ENCODE data around the gene GAS5. TPM values are rescaled to one million over a fixed set of nuclear protein-coding genes. Genes with fewer than 3 reads are reported as not detected.

Gene GAS5
- total RNA-seq, 4 donors from 2014 or later: 311 to 461 (median 384) TPM

DNA sequence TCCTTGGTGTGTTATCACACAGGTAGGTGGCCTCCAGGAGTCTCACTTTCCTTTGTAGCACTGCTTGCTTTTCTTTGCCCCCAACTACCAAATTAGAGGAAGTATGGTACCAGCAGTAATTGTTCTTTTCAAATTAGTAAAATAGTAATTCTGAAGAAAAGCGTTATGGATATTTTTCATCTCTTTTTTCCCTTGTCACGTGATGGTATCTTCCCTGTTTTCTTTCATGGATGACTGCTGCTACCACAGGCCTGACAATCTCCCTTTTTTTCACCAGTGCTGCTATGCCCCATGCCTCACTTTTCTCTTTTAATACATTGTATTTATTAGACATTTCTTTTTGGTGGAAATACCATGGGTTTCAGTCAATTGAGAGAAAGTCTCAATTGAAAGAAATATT, 3.7 kb upstream of the GAS5 start:
- WGBS, 2 donors: 41 to 90% methylated on average over 2 of the region's 2 CpGs
- TF ChIP-seq POLR2A (IDR thresholded peaks at IDR 0.05): no peak
- TF ChIP-seq, protein P1, sequence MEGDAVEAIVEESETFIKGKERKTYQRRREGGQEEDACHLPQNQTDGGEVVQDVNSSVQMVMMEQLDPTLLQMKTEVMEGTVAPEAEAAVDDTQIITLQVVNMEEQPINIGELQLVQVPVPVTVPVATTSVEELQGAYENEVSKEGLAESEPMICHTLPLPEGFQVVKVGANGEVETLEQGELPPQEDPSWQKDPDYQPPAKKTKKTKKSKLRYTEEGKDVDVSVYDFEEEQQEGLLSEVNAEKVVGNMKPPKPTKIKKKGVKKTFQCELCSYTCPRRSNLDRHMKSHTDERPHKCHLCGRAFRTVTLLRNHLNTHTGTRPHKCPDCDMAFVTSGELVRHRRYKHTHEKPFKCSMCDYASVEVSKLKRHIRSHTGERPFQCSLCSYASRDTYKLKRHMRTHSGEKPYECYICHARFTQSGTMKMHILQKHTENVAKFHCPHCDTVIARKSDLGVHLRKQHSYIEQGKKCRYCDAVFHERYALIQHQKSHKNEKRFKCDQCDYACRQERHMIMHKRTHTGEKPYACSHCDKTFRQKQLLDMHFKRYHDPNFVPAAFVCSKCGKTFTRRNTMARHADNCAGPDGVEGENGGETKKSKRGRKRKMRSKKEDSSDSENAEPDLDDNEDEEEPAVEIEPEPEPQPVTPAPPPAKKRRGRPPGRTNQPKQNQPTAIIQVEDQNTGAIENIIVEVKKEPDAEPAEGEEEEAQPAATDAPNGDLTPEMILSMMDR (IDR thresholded peaks at IDR 0.05): no peak
- DNase-seq (ENCODE audit: low spot score in 2 of 2): no peak
- no peak overlapping the region for H3K4me3 ChIP-seq (ENCODE audit: low read depth, poor library complexity, severe bottlenecking)
- intact Hi-C loops (cut with DNase I; ENCODE audit: low total_unique reads): no loop called here

DNA sequence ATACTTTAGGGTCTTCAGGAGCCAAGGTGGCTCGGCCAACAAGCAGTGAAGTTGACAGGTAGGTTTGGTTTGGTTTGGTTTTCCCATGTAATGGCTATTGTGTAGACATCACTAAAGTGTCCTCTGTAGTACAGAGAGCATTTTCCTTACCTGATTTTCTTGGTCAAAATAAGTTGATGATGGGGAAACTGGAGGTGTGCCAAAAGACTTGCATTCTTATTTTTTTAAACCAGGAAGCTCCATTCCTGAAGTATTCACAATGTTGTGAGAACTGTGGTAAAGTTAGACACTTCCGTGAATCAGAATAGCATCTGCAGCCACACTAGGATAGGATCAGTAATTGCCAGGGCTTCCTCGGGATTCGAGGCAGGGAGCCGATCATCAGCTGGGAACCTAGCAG, 3.3 kb upstream of the GAS5 start:
- intact Hi-C loops (cut with DNase I; ENCODE audit: low total_unique reads): no loop called here
- 86 to 91% methylated on average over 5 of the region's 5 CpGs for WGBS, 2 donors
- H3K4me3 ChIP-seq (ENCODE audit: low read depth, poor library complexity, severe bottlenecking): no peak overlapping the region
- no peak for DNase-seq (ENCODE audit: low spot score in 2 of 2)
- TF ChIP-seq, protein P1 (IDR thresholded peaks at IDR 0.05): no peak
- no peak for TF ChIP-seq POLR2A (IDR thresholded peaks at IDR 0.05)

DNA sequence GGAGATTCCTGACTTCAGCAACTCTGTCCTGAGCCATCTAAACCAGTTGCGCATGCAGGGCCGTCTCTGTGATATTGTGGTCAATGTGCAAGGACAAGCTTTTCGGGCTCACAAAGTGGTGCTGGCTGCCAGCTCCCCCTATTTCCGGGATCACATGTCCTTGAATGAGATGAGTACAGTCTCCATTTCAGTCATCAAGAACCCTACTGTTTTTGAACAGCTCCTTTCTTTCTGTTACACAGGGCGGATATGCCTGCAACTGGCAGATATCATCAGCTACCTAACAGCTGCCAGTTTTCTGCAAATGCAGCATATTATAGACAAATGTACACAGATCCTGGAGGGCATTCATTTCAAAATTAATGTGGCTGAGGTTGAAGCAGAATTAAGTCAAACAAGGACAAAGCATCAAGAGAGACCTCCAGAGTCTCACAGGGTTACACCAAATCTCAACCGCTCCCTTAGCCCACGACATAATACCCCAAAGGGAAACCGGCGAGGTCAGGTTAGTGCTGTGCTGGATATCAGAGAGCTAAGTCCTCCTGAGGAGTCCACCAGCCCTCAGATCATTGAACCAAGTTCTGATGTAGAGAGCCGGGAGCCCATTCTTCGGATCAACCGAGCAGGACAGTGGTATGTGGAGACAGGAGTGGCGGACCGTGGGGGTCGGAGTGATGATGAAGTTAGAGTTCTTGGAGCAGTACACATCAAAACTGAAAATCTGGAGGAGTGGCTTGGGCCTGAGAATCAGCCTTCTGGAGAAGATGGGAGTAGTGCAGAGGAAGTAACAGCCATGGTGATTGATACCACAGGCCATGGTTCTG, 2.7 kb upstream of the GAS5 start:
- no peak overlapping the region for H3K4me3 ChIP-seq (ENCODE audit: low read depth, poor library complexity, severe bottlenecking)
- no peak for TF ChIP-seq POLR2A (IDR thresholded peaks at IDR 0.05)
- TF ChIP-seq, protein P1 (IDR thresholded peaks at IDR 0.05): no peak
- WGBS, 2 donors: 75 to 78% methylated on average over 15 of the region's 15 CpGs
- DNase-seq (ENCODE audit: low spot score in 2 of 2): no peak
- intact Hi-C loops (cut with DNase I; ENCODE audit: low total_unique reads): no loop called here

DNA sequence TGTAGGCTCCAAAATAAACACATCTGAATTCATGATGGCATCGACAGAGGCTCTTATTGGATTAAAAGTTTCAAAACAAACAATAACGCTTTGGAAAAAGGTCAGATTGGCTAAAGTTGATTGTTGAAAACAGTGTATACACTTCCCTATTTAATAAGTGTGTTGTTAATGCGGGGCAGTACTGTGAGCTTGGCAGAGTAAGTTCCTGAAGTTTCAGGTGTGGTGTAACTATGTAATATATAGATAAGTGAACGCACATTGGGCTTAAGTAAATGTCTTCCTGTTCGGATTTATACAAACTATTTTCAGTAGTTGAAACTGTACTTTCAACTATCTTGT, 1.2 kb upstream of the GAS5 start:
- 5% methylated on average over 5 of the region's 5 CpGs for WGBS, 2 donors
- intact Hi-C loops (cut with DNase I; ENCODE audit: low total_unique reads): no loop called here
- peak overlapping the region; percentile 69 for H3K4me3 ChIP-seq (ENCODE audit: low read depth, poor library complexity, severe bottlenecking)
- no peak for DNase-seq (ENCODE audit: low spot score in 2 of 2)
- TF ChIP-seq, protein P1 (IDR thresholded peaks at IDR 0.05): no peak
- no peak for TF ChIP-seq POLR2A (IDR thresholded peaks at IDR 0.05)

DNA sequence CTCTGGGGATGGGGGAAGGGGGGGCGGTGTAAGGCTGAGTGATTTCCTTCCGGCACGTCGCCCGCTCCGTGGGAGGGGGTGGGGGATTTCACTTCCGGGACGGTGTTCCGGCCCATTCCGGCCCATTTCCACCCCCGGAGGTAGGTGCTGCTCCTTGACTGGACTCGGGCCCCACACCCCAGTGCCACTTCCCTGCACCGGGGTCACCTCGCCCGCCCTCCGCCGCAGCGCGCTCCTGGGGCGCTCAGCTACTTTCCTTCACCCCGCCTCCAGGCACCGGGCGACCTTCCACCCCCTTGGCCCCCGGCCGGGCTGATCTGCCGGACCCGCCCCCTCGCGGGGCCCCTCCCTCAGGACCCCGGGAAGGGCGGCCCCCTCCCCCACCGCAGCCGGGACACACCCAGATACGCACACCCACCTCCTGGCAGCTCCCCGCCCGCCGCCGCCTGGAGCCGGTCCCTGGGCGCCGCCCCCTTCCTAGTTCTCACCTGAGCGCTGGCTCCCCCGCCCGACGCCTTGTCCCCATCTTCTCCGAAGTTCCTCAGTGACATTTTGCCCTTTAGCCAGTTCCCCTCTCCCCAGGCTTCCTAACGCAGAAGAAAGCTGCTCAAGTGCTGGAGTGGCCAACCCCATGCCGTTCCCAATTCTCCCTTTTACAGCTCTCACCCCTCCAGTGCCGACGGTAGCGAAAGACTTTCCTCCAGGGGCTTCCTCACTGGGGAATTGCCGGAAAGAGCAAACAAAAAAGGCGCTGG, 654 bp upstream of the GAS5 start, which contains the start of gene ZBTB37:
ZBTB37 (plus strand) TSS at position 115 of the 755 bp plus-strand sequence. CDS start 1,846 bp downstream, outside the sequence.
- DNase-seq (ENCODE audit: low spot score in 2 of 2): peak; percentile 89 to 98
- no peak for TF ChIP-seq POLR2A (IDR thresholded peaks at IDR 0.05)
- TF ChIP-seq, protein P1 (IDR thresholded peaks at IDR 0.05): no peak
- 0 to 1% methylated on average over 43 to 50 of the region's 53 CpGs for WGBS, 2 donors
- H3K4me3 ChIP-seq (ENCODE audit: low read depth, poor library complexity, severe bottlenecking): peak within 1 kb of the TSS; percentile 69
- intact Hi-C loops (cut with DNase I; ENCODE audit: low total_unique reads): no loop called here

All from lower leg skin (tissue), 4 donors.